ENCODE results near the gene TOR3A.

The TOR3A gene

DNA sequence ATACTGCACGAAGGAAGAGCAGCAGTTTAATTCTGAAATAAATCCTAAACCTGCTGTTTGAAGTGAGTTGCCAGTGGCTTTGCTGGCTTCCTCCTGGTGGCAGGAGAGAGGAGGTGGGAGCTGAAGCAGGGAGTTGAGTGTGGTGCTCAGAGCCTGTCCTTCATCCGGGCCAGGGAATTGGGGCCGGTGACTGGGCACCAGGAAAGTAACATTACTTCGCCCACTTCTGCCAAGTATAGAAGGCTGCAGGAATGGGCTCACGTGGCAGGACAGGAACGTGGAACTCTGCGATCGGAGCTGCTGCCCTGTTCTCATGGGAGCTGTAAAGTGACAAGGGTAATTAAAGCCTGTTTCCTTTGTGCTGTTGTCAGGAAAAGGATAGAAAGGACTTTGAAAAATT, 8.7 kb downstream of the TOR3A start:
- TF ChIP-seq, protein P1, sequence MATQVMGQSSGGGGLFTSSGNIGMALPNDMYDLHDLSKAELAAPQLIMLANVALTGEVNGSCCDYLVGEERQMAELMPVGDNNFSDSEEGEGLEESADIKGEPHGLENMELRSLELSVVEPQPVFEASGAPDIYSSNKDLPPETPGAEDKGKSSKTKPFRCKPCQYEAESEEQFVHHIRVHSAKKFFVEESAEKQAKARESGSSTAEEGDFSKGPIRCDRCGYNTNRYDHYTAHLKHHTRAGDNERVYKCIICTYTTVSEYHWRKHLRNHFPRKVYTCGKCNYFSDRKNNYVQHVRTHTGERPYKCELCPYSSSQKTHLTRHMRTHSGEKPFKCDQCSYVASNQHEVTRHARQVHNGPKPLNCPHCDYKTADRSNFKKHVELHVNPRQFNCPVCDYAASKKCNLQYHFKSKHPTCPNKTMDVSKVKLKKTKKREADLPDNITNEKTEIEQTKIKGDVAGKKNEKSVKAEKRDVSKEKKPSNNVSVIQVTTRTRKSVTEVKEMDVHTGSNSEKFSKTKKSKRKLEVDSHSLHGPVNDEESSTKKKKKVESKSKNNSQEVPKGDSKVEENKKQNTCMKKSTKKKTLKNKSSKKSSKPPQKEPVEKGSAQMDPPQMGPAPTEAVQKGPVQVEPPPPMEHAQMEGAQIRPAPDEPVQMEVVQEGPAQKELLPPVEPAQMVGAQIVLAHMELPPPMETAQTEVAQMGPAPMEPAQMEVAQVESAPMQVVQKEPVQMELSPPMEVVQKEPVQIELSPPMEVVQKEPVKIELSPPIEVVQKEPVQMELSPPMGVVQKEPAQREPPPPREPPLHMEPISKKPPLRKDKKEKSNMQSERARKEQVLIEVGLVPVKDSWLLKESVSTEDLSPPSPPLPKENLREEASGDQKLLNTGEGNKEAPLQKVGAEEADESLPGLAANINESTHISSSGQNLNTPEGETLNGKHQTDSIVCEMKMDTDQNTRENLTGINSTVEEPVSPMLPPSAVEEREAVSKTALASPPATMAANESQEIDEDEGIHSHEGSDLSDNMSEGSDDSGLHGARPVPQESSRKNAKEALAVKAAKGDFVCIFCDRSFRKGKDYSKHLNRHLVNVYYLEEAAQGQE (IDR thresholded peaks at IDR 0.05; ENCODE audit: insufficient replicate concordance, low read depth): no peak
- TF ChIP-seq, protein P2, sequence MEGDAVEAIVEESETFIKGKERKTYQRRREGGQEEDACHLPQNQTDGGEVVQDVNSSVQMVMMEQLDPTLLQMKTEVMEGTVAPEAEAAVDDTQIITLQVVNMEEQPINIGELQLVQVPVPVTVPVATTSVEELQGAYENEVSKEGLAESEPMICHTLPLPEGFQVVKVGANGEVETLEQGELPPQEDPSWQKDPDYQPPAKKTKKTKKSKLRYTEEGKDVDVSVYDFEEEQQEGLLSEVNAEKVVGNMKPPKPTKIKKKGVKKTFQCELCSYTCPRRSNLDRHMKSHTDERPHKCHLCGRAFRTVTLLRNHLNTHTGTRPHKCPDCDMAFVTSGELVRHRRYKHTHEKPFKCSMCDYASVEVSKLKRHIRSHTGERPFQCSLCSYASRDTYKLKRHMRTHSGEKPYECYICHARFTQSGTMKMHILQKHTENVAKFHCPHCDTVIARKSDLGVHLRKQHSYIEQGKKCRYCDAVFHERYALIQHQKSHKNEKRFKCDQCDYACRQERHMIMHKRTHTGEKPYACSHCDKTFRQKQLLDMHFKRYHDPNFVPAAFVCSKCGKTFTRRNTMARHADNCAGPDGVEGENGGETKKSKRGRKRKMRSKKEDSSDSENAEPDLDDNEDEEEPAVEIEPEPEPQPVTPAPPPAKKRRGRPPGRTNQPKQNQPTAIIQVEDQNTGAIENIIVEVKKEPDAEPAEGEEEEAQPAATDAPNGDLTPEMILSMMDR (IDR thresholded peaks at IDR 0.05; ENCODE audit: insufficient read depth, low read length): no peak
- TF ChIP-seq GABPA (IDR thresholded peaks at IDR 0.05; ENCODE audit: low read depth): no peak
- no peak for TF ChIP-seq POLR2AphosphoS5 (IDR thresholded peaks at IDR 0.05; ENCODE audit: low read depth)
- TF ChIP-seq SPI1 (IDR thresholded peaks at IDR 0.05; ENCODE audit: borderline replicate concordance, low read depth): no peak
- Histone ChIP-seq H3K27me3 (ENCODE audit: insufficient read depth, poor library complexity, severe bottlenecking) (no peaks in the 10 kb centered on the region), H3K27ac (replicated peaks) (no peak overlapping the region), H3K4me3 (replicated peaks; ENCODE audit: insufficient read depth, low read length) (no peak overlapping the region)
- DNase-seq (ENCODE audit: low read depth in 1 of 2, low spot score in 1 of 2): no peak

GRCh38 chr1:179090923-179091322, 9.1 kb downstream of the TOR3A start:
- Histone ChIP-seq H3K4me3 (replicated peaks; ENCODE audit: insufficient read depth, low read length) (no peak overlapping the region), H3K27ac (replicated peaks) (peak overlapping the region; percentile 30), H3K27me3 (ENCODE audit: insufficient read depth, poor library complexity, severe bottlenecking) (no peaks in the 10 kb centered on the region)
- TF ChIP-seq GABPA (IDR thresholded peaks at IDR 0.05; ENCODE audit: low read depth) (no peak), POLR2AphosphoS5 (IDR thresholded peaks at IDR 0.05; ENCODE audit: low read depth) (no peak), SPI1 (IDR thresholded peaks at IDR 0.05; ENCODE audit: borderline replicate concordance, low read depth) (no peak)
- TF ChIP-seq, protein P2 (IDR thresholded peaks at IDR 0.05; ENCODE audit: insufficient read depth, low read length): no peak
- TF ChIP-seq, protein P1 (IDR thresholded peaks at IDR 0.05; ENCODE audit: insufficient replicate concordance, low read depth): no peak
- DNase-seq (ENCODE audit: low read depth in 1 of 2, low spot score in 1 of 2): no peak

GRCh38 chr1:179091691-179092165, 9.9 kb downstream of the TOR3A start:
- Histone ChIP-seq H3K4me3 (replicated peaks; ENCODE audit: insufficient read depth, low read length) (no peak overlapping the region), H3K27ac (replicated peaks) (peak overlapping the region; percentile 30), H3K27me3 (ENCODE audit: insufficient read depth, poor library complexity, severe bottlenecking) (no peaks in the 10 kb centered on the region)
- TF ChIP-seq POLR2AphosphoS5 (IDR thresholded peaks at IDR 0.05; ENCODE audit: low read depth) (no peak; the same call in 1 of the 2 replicates), GABPA (IDR thresholded peaks at IDR 0.05; ENCODE audit: low read depth) (no peak), SPI1 (IDR thresholded peaks at IDR 0.05; ENCODE audit: borderline replicate concordance, low read depth) (no peak)
- TF ChIP-seq, protein P1 (IDR thresholded peaks at IDR 0.05; ENCODE audit: insufficient replicate concordance, low read depth): no peak
- DNase-seq (ENCODE audit: low read depth in 1 of 2, low spot score in 1 of 2): peak; percentile 45 to 68
